ENCODE data around the gene MOB3C.

MOB3C gene

DNA sequence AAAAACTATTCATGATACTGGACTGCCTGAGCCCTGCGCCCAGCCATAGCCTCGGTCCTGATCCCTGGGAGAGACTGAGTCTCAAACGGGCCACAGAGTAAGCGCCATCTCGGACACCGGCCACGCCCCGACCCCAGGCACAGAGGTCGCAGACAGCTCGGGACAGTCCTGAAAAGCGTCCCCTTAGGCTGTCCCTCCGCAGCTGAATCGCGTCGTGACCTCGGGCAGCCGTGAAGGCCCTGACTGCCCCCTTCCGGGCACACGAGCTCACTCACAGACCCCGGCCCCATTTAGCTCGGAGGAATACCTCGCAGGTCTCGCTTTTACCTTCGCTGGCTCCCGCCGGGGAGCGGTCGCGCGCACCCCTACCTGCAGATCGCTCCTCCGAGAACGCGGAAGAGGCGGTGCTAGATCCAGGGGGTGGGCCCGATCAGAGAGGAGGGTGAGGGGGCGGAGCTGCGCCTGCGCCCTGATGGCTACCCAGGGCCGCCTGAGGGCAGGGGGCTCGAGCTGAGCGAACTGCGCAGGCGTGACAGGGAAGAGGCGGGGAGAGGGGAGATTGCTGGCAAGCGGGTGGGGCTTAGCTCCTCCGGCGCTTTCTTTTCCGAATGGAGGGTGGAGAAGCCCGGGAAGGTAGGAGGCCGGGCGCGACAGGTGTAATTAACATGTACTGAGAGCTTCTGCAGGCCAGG lies 12.6 kb downstream of the MOB3C start, which contains the start of gene MKNK1:
TSS of gene MKNK1 (minus strand) at position 411 of the 692 bp plus-strand sequence. CDS start 20,941 bp downstream, outside the sequence.
- DNase-seq = peak; percentile 96 to 98 (median 97)

DNA sequence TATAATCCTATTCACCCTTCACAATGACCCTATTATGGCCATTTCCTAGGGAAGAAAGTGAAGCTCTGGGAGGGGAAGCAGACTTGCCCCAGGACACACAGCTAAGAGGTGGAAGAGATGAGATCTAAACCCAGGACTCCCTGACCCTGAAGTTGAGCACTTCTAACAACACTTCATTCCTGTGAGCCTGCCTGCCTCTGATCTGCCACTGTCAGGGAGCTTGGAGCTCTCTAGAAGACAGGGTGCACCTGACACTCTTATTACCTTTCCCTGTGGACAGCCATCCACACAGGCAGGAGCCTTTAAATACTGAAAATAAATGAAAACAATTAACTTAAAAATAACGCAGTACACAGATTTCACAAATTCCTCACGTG lies 13.1 kb downstream of the MOB3C start:
- no peak for DNase-seq

DNA sequence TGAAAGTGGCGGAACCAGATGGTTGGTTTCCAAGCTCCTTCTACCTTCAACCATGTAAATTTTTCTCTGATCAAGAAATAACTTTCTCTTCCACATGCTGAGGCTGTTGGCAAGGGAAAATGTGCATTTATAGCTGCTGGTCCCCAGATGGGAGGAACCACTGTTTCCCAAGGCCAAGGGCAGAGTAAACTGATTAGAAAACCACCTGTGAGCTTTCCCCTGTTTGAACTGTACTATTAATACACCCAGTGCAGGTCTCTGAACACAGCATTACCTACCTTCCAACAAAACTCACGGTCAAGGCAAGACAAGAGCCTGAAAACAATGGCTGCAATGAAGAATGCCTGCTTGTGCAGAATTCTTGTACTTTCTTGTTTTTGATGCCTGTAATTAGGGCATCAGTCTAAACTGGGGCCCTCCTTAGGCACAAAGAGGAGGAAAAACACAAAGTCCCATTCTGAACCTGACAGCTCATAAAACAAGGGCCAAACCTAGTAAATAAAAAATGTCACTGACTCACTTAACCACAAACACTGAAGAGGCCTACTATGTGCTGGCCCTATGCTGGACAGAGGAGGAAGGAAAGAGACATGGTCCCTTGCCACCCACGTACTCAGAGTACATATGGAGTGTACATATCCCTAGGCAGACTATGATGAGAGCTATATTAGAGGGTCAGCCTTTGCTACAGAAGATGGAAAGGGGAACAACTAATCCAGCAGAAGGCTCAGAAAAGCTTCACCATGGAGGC lies 15.2 kb downstream of the MOB3C start:
- no peak for DNase-seq

DNA sequence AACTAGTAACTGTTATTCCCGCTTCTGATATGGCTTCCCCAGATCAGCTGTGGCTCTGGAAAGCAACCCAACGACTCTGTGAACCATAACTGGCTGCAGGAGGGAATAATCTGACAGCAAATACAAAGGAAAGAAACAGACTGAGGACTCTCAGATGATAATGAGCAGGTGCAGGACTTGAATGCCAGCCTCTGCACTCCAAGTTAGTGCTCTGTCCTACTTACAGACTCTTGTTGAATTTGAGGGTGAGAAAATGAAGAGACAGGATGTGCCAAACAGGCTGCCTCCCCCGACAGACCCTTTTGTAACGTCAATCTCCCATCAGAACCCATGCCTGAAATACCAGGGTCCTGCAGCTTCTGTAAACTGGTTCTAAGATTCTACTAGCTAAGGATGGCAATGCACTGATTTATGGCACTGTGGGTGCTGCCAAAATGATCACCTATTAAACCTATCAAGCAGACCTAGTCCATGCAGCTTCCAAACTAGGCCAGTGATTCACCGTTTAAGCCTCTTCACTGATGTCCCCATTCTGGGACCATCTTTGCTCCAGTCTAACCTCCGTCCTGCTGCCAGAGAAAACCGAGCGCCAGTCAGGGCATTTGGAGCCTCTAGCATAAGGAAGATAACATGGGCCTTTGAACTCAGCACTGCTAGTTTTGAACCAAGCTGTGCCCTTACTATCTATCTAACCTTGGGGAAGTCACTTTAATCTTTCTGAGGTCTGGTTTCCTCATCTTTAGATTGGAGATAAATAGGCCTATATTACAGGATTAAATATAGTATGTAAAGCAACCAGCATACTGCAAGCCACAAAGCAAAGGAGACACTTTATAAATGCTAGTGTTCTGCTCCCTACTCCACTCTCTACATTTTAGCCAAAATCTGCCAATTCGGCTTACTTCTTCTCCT lies 17.3 kb downstream of the MOB3C start:
- DNase-seq = no peak

DNA sequence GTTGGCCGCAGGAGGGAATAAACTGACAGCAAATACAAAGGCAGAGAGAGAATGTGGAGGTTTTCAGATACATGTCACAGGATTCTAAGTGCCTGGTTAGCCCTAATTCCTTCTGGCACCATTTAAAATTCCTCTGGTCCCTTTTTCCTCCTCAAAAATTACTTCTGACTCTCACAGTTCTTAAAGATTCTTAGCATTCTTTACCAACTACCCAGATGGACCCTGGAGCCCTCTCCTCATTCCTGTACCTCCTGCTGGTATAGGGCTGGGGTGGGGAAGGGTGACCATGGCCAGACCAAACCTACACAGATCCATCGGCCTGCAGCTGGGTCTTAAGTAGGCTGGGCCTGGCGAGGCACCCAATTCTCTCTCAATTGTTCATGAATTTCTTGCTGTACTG lies 19.8 kb downstream of the MOB3C start:
- no peak for DNase-seq

DNA sequence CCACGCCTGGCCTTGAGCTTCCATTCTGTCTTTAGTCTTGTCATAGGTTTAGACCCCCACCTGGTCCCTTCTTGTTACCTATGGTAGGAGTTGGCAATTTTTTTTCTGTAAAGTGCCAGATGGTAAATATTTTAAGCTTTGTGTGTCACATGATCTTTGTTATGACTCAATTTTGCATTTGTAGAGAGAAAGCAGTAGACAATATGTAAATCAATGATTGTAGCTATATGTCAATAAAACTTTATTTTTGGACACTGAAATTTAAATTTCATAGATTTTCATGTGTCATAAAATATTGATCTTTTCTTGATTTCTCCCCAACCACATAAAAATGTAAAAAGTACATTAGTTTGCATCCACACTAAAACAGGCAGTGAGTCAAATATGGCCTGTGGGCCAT lies 20.6 kb downstream of the MOB3C start:
- no peak for DNase-seq

DNA sequence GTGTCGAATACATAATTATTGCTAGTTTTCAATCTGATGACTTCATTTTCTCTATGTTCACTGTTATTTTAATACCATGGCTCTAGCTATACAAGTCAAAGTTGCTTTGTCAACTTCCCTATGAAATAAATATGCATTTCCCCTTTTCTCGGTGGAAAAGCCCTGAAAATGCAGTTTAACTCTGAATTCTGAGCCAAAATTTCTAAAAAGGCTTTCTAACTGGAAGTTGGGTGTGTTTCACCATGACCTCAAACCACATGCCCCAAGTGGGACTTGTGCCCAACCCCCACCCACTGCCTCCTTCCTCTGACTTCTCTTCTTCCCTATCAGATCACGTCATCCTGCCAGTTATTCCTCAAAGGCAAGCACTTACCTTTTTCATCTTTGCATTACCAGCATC lies 21.5 kb downstream of the MOB3C start:
- DNase-seq = peak; percentile 94 to 98 (median 95)

DNA sequence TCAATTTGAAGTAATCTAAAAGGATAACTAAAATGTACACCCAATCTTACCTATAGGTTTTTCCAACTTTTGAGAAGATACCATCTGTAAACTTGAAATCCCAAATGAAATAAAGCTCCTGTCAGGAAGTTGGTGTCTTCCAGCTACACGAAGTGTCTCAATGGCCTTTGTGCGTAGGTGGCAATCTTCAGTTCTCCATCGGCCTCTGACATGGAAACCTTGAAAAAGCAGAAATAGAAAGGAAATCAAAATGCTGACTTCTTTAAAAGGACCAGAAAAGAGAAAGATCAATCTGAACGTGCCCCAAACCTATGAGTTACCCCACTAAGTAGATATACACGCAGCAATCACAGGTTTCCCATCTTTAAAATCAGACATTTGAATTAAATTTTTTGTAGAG lies 22.5 kb downstream of the MOB3C start:
- peak; percentile 88 to 94 (median 93) for DNase-seq

DNA sequence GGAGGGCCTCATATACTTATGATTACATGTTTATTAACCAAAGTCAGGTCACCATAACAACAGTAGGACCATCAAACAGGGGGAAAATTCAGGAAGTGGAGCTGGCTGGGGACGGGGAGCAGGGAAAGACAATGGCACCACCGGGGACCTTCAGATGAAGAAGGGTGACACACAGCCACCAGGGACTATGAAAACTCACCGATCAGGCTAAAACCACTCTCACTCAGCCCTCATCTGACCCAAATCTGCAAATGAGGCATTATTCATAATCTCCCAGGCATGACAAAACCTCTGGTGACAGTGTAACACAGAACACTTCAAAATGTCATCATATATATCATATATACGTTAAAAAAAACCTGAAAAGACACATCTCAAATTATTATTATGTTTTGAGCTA lies 23.8 kb downstream of the MOB3C start:
- peak; percentile 44 to 64 (median 47) for DNase-seq

DNA sequence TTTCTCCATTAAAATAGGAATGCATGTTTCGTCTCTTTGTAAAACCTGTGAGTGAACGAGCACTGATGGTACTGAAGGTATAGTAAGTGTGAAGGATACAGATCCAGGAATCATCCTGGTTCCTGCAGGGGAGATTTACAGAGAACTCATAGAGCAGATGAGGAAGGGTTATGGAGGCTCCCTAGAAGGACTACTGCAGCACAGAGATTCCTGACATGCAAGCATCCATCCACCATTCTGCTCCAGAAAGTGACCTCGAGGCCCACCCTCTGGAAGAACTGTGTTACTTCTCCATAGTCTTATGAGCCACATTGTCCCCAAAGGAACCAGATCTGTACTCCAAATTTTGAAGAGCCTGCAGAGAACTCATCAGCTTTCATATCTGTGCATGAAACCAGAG lies 27.1 kb downstream of the MOB3C start:
- DNase-seq = no peak

DNA sequence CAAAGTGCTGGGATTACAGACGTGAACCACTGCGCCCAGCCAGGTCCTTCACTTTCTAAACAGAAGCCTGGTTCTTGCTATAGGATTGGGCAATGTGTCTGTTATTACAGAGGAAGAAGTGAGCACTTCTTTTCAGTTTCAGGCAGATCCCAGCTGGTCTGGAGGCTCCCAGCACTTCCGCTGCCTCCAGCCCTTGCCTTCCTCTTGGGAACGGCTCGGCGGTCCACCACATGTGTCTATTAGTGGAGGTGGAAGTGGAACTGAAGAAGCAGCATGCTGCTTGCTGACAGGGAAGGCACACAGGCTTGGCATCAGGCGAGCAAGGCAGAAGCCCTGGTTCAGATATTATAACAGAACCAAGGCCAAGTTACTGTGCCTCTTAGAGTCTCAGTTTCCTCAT lies 29.5 kb downstream of the MOB3C start:
- DNase-seq = peak; percentile 84 to 90 (median 90)

DNA sequence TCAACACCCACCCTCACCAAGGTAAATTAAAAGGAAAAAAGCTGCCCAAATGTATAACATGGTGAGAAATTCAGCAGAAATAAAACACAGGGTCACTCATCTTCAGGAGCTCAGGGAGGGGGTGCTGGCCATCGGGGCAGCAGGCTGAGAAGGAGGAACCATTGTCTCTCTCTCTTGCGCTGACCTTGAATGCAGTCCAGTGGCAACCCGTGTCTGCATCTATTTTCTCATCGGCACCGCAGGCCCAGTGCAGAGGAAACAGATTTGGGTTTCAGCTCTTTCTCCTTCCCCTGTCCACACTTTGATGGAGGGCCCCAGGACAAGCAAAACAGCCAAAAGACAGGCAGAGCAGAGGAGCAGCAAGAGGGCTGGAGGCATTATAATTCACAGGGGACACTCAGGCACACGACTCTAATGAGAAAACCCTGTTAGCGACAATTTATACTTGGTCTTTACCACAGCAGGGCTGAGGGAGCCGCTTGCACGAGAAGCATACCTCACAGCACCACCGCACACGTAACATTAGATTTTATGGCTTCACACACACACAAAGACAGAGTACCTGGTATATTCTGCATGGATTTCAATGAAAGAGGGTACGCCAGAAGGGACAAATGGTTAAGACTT lies 31.2 kb downstream of the MOB3C start:
- no peak for DNase-seq

DNA sequence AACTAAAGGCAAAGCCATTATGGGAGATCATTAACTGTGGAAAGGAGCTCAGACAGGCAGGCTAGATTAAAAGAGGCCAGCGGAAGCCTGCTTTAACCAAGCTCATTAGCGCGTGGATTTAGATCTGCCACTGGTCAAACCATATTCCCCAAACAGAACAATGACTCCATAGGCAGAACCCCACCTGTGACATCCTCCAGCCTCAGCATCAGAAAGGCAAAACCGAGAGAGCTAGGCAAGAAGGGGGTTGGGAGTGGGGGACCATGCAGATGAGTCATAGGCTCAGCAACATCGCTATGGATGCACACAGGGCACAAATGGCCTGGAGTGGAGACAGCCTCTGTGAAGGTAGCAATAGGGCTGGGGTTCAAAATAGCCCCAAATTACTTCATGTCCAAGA lies 33.1 kb downstream of the MOB3C start:
- no peak for DNase-seq

DNA sequence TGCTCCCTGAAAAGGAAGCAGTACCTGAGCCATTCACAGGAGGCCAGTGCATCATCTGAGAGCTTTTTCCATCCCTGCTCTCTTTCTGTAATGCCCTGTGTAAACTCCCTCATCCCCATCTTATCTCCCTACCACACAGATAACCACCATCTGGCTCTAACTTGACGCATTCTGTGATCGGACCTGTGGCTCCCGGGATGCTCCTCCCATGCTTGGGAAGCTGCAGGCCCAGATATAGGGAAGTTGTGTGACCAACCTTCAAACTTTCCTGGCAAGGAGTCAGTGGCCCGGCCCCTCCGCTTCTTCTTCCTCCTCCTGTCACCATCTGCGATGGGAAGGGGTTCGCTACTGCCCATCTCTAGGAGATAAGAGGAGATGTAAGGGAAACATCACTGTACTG lies 33.6 kb downstream of the MOB3C start:
- peak in 2 of 3 donors; percentile 42 to 52 for DNase-seq

DNA sequence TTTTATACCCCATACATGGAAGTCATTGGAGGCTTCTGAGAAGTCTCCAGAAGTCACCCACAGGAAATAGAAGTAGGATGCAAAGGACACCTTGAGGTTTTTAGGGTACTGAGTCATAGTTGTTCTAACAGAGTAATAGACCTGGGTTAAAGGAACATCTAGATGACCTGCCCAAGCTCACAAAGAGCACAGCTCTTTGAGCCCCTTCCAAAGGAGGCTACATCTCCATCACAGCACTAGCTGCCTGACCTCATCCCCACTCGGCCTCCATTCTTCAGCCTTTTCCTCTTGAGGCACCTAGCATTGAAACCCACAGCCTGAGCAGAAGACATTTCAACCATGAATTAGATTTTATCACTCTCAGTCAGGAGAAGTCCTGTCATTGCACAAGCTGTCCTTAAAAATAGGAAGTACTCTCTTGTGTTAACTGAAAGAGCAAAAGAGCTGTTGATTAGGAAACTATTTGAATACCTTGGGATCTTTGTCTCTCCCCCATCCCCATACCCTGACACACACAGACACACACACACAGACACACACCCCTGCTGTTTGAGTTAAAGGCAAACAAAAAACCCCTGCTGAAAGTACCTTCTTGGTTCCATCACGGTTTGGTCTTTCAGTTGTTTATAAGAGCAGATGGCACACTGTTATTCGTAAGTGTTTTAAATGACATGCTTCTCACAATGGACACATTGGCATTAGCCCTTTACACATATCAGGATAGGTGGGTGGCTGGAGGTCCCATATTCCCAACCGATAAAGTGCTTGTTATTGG lies 34.7 kb downstream of the MOB3C start:
- DNase-seq = peak; percentile 51 to 81 (median 78)

DNA sequence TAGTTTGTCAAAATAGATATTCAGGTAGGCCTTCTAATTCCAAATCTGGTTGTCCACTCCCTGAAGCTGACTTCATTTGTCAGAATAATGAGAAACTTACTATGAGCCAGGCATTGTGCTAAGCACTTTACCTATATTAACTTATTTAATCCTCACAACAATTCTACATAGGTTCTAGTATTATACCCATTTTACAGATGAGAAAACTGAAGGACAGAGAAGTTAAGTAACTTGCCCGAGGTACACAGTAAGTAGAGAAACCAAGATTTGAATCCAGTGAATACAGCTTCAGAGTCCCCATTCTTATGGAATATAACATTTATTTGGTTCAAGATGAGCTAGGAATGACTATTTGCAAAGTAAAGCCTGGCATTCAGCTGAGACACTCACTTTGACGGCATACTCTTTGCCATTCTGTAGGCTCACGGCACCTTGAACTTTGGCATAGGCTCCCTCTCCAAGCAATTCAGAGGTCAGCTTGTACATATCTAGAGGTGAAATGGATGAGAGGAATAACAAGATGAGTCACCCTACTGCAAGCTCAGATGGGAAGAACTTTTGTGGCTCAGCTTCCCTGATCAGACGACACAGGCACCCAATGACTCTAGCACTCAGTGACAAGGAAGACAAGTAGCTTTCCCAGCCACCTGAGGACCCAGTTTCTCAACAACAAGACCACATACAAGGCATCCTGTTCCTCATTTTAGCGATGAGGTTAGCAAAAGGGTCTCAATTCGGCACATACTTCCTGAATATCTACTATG lies 36.3 kb downstream of the MOB3C start:
- peak; percentile 38 to 57 (median 45) for DNase-seq

DNA sequence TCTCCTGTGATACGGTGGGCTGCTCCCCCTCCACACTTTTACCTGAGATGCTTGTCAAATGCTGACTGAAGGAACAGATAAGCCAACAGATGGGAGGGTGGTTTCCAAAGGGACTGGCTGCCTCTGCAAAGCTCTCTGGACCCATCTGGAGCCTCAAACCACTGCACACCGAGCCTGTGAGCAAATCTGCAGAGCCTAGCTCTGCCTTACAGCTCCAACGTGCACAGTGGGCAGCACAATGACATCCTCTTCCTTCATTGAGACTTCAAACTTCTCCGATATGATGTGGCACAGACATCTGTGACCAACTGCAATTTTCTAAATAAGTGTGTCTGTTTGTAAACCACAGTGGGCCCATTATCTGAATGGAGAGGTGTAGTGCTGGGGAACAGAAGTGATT lies 38.9 kb downstream of the MOB3C start:
- no peak for DNase-seq

DNA sequence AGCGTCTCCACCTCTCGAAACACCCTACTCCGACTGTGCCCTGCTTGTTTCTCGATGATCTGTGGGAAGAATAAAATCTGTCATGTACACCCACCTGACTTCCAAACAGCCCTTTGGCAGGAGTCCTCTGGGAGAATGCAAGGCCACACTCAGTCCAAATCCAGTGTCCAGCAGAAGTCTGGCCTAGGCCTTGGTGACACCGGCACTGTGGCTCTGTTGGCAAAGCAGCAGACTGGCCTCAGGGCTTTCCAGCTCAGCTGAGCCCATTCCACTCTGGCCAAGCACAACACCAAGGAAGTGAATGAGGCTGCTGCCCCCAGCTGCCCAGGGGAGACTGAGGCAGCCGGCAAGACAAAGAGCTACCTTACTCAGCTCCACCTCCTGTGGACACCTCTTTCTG lies 40.0 kb downstream of the MOB3C start:
- no peak for DNase-seq

DNA sequence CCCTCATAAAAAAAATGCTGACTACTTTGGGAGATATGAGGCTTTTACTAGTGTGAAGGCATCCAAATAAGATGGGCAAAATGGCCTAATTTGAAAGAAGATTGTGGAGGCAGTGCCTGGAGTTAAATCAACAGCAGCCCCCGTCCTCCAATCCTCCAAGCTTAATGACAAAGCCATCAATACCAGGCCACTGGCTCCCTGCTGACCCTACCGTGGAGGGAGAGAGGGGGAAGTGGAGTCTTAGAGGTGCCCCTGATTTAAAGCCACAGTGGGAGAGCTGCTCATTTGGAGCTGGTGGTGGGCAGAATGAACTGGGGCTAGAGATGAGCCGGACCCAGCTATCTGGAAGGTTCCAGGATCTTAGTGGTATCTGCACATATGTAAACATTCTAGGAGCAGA lies 40.8 kb downstream of the MOB3C start:
- no peak for DNase-seq

DNA sequence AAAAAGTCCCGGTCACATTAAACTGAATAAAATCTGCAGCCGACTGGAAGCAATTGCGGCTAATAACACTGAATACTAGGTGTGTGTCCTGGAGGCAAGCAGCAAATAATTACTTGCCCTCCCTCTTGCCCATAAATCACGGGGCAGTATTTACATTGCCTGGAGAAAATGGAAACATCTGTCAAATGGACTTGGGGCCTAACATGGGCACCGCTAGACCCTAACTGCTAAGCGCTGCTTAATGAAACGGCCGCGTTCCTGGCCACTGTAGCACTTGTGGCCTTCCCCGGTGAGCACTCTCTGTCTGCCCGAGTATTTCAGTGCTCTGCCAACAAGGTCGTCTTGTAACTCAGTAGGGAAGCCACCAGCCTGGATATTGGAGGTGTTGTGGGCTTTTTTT lies 41.3 kb downstream of the MOB3C start:
- DNase-seq = no peak

DNA sequence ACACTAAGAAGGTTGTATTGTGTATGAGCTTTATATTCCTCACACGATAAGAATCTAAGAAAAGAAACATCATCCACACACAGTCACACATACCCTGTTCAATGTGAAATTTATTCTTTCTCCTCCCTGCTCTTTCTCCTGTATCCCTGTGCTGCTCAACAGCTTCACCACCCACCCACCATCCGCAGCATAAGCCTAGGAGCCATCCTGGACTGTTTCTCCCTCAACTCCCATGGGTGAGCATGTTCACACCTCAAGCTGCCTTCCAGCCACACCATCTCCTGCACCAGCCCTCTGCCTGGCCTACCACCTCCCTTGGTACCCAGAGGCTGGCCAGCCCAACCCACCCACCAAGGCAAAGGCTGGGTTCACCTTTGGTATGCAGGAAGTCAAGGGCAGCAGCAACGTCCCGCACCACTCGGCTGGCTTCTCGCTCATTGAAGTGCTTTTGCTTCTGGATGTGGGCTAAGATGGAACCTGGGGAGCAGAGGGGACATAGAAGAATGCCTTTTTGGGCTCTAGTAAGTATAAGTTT lies 44.9 kb downstream of the MOB3C start:
- no peak for DNase-seq
